ENCODE measurements around the gene CELA2B.

DNA sequence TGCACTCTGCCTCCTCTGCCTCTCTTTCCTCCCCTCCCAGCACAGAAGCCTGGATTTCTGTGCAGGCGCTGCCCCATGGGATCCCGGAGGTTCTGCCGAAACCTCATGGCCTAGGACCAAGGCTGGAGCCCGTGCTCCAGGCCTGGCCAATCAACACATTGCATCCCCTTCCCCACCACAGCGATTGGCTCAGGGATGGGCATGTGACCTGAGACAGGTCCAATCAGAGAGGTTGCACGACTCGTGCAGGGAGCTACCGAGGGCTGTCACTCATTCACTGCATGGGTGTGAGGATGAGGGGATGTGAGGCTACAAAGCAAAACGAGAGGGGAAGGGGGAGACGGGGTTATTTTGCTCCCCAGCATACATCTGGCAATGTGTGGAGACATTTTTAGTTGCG, 3.3 kb upstream of the CELA2B start:
- no peak for TF ChIP-seq CTCF (IDR thresholded peaks at IDR 0.05)
- no peak for TF ChIP-seq POLR2A (IDR thresholded peaks at IDR 0.05)
- TF ChIP-seq EP300 (IDR thresholded peaks at IDR 0.05) = no peak
